Tibial nerve (tissue), 4 donors: ENCODE data around the gene SERPING1.

Source experiments
- CTCF ChIP-seq, 5 experiments: fragments of 200-600 bp in 3 of 5; fragments of 450-650 bp in 2 of 5; sonication (generic) in 3 of 5; IDR thresholded peaks; one replicate each; pipeline ENCODE4 v1.5.1; 2016 to 2019; ENCODE audit warnings: antibody characterized with exemption in 5 of 5, mild to moderate bottlenecking in 3 of 5, moderate library complexity in 2 of 5
- EP300 ChIP-seq, 2 donors: sonication (generic); formaldehyde crosslinking; IDR thresholded peaks; one replicate each; pipeline ENCODE4 v1.6.1; 2017; ENCODE audit warnings: antibody characterized with exemption in 2 of 2, mild to moderate bottlenecking in 1 of 2

DNA sequence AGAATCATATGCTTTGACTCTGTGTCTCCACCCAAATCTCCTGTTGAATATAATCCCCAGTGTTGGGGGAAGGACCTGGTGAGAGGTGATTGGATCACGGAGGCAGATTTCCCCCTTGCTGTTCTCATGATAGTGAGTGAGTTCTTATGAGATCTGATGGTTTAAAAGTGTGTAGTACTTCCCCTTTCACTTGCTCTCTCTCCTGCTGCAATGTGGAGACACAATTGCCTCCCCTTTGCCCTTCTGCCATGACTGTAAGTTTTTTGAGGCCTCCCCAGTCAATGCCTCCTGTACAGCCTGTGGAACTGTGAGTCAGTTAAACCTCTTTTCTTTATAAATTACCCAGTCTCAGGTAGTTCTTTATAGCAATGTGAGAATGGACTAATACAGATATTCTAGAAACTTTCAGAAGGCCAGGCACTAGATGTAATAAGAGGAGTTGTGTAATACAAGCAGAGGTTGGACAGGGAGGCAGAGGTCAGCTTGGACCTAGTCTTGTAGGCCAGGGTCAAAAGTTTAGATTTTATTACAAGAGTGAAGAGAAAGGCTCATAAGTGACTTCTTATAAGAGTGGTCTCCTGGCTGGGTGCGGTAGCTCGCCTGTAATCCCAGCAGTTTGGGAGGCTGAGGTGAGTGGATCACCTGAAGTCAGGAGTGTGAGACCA is 9.3 kb upstream of the SERPING1 start:
- TF ChIP-seq CTCF (IDR thresholded peaks at IDR 0.05) (no peak), EP300 (IDR thresholded peaks at IDR 0.05) (no peak)
